HCT116 (cell line): Measurements from ENCODE around the gene PFKFB3. TPM values are rescaled to one million over a fixed set of nuclear protein-coding genes. Genes with fewer than 3 reads are reported as not detected.

Source experiments
- ATAC-seq: fragments of 200-7000 bp; cut with Tn5 transposase; 2 replicates; pipeline ENCODE4 v1.9.1; 2020; ENCODE audit warnings: mild to moderate bottlenecking, moderate library complexity
- BruUV-seq: library from RNA; stranded (reverse); fragments of 400-500 nt; replicated peaks from 2 replicates; lab custom pipeline; 2021; lab: Mats Ljungman, UMichigan
- CTCF ChIA-PET: fragments of 300-600 bp; sonication (Branson Sonifier 250); formaldehyde crosslinking; loops from one replicate; lab custom pipeline; 2021; ENCODE audit warnings: antibody characterized with exemption; lab: Charles Lee
- POLR2A ChIA-PET: fragments of 300-600, 350-600 bp; sonication (Branson Sonifier 250); formaldehyde crosslinking; loops from one replicate; lab custom pipeline; 2021; ENCODE audit warnings: antibody characterized with exemption; lab: Charles Lee
- RAD21 ChIA-PET, 2 experiments: fragments of 300-600 bp; sonication (Branson Sonifier 250); formaldehyde crosslinking; loops; one replicate each; lab custom pipeline; 2023; ENCODE audit warnings: low total read pairs in 2 of 2; ENCODE audit not compliant: uncharacterized antibody in 2 of 2, unreplicated experiment in 2 of 2, low non-redundant PET in 1 of 2; lab: Charles Lee
- DNase-seq: peaks from one replicate; pipeline ENCODE4 v3.0.0-alpha.2; 2010; ENCODE audit warnings: low read depth, low spot score
- H2AFZ ChIP-seq: fragments of 200-600 bp; shearing (Covaris generic), sonication (generic); 2 replicates; pipeline ENCODE4 v1.6.1; 2017; ENCODE audit warnings: low read depth, mixed run types, mixed read lengths, antibody characterized with exemption, low read length; ENCODE audit not compliant: poor library complexity, severe bottlenecking
- H3K27ac ChIP-seq: 2 replicates; pipeline ENCODE4 v1.5.1; 2012; ENCODE audit warnings: low read depth, low read length
- H3K27me3 ChIP-seq: fragments of 200-600 bp; sonication (generic); 2 replicates; pipeline ENCODE4 v1.6.1; 2016; ENCODE audit warnings: mixed run types, low read length, mixed read lengths; ENCODE audit not compliant: insufficient read depth
- H3K36me3 ChIP-seq, 2 experiments: fragments of 200-500 bp in 1 of 2; fragments of 200-600 bp in 1 of 2; sonication (Bioruptor generic) in 1 of 2; sonication (generic) in 1 of 2; 2 replicates each; pipeline versions ENCODE4 v1.5.1 to v1.6.1; 2014 to 2016; ENCODE audit warnings: low read length in 2 of 2, inconsistent platforms in 1 of 2, mixed read lengths in 1 of 2, mixed run types in 1 of 2; ENCODE audit not compliant: insufficient read depth in 2 of 2, control insufficient read depth in 1 of 2
- H3K4me1 ChIP-seq, 2 experiments: fragments of 200-600 bp in 1 of 2; sonication (generic) in 1 of 2; 2 replicates each; pipeline versions ENCODE4 v1.5.1 to v1.6.1; 2012 to 2017; ENCODE audit warnings: low read length in 2 of 2, inconsistent platforms in 1 of 2, mild to moderate bottlenecking in 1 of 2, mixed read lengths in 1 of 2, mixed run types in 1 of 2, moderate library complexity in 1 of 2; ENCODE audit not compliant: insufficient read depth in 2 of 2, control insufficient read depth in 1 of 2
- H3K4me2 ChIP-seq: fragments of 200-600 bp; sonication (generic); 2 replicates; pipeline ENCODE4 v1.6.1; 2017; ENCODE audit warnings: mixed run types, low read length, mixed read lengths
- H3K4me3 ChIP-seq, 2 experiments: fragments of 200-600 bp in 1 of 2; sonication (generic) in 1 of 2; replicated peaks in 1 of 2; 2 replicates each; pipeline ENCODE4 v1.5.1; 2011 to 2016; ENCODE audit warnings: low read length in 2 of 2, control low read depth in 1 of 2, low read depth in 1 of 2, mild to moderate bottlenecking in 1 of 2, mixed read lengths in 1 of 2, mixed run types in 1 of 2
- H3K79me2 ChIP-seq: fragments of 200-600 bp; sonication (generic); 2 replicates; pipeline ENCODE4 v1.6.1; 2017; ENCODE audit warnings: mild to moderate bottlenecking, mixed run types, low read length, moderate library complexity, mixed read lengths; ENCODE audit not compliant: insufficient read depth
- H3K9ac ChIP-seq: fragments of 200-600 bp; sonication (generic); 2 replicates; pipeline ENCODE4 v1.6.1; 2016; ENCODE audit warnings: low read length, mixed read lengths
- H3K9me2 ChIP-seq: fragments of 200-600 bp; sonication (generic), shearing (Covaris generic); 2 replicates; pipeline ENCODE4 v1.6.1; 2017; ENCODE audit warnings: mixed run types, mild to moderate bottlenecking, moderate library complexity; ENCODE audit not compliant: insufficient read depth
- H3K9me3 ChIP-seq, 2 experiments: fragments of 200-500 bp in 1 of 2; fragments of 200-600 bp in 1 of 2; sonication (Bioruptor generic) in 1 of 2; sonication (generic) in 1 of 2; 2 replicates each; pipeline ENCODE4 v1.6.1; 2014 to 2017; ENCODE audit warnings: low read length in 2 of 2, mixed read lengths in 2 of 2, inconsistent platforms in 1 of 2, low read depth in 1 of 2, mild to moderate bottlenecking in 1 of 2, mixed run types in 1 of 2, moderate library complexity in 1 of 2; ENCODE audit not compliant: control insufficient read depth in 1 of 2, insufficient read depth in 1 of 2
- H4K20me1 ChIP-seq: fragments of 200-600 bp; sonication (generic), shearing (Covaris generic); 2 replicates; pipeline ENCODE4 v1.6.1; 2017; ENCODE audit warnings: mixed run types, mild to moderate bottlenecking, moderate library complexity; ENCODE audit not compliant: insufficient read depth
- CTCF ChIP-seq, 3 experiments: fragments of 200-600 bp in 1 of 3; sonication (generic) in 1 of 3; IDR thresholded peaks in 2 of 3; conservative IDR thresholded peaks in 1 of 3; 2 replicates each; pipeline ENCODE4 v1.5.1; 2012 to 2017; ENCODE audit warnings: low read depth in 2 of 3, low read length in 2 of 3, antibody characterized with exemption in 1 of 3, borderline replicate concordance in 1 of 3, control low read depth in 1 of 3, mild to moderate bottlenecking in 1 of 3, mixed read lengths in 1 of 3, mixed run types in 1 of 3, moderate library complexity in 1 of 3; ENCODE audit not compliant: insufficient read depth in 1 of 3
- ELF1 ChIP-seq: IDR thresholded peaks from 2 replicates; pipeline ENCODE4 v1.6.1; 2012; ENCODE audit warnings: low read depth, borderline replicate concordance
- EZH2 ChIP-seq: fragments of 200-600 bp; sonication (generic); IDR thresholded peaks from 2 replicates; pipeline ENCODE4 v1.6.1; 2017; ENCODE audit warnings: antibody characterized with exemption, mixed run types
- EZH2phosphoT487 ChIP-seq: fragments of 200-600 bp; IDR thresholded peaks from 2 replicates; pipeline ENCODE4 v1.6.1; 2018; ENCODE audit warnings: antibody characterized with exemption, borderline replicate concordance
- POLR2A ChIP-seq: IDR thresholded peaks from 2 replicates; pipeline ENCODE4 v1.7.0; 2011; ENCODE audit warnings: borderline replicate concordance; ENCODE audit not compliant: insufficient read depth, insufficient read length; ENCODE audit errors: extremely low read depth
- POLR2AphosphoS5 ChIP-seq: IDR thresholded peaks from 2 replicates; pipeline ENCODE4 v1.6.1; 2011; ENCODE audit warnings: mild to moderate bottlenecking, low read depth, low read length, moderate library complexity
- REST ChIP-seq: IDR thresholded peaks from 2 replicates; pipeline ENCODE4 v1.6.1; 2012; ENCODE audit warnings: low read depth
- SIN3A ChIP-seq: IDR thresholded peaks from 2 replicates; pipeline ENCODE4 v1.6.1; 2012; ENCODE audit warnings: low read depth
- SP1 ChIP-seq: IDR thresholded peaks from 2 replicates; pipeline ENCODE4 v1.6.1; 2012; ENCODE audit warnings: low read depth
- TCF7L2 ChIP-seq: IDR thresholded peaks from 2 replicates; pipeline ENCODE4 v1.7.0; 2011; ENCODE audit warnings: borderline replicate concordance, inconsistent platforms; ENCODE audit not compliant: insufficient read depth, insufficient read length; ENCODE audit errors: extremely low read depth
- YY1 ChIP-seq: IDR thresholded peaks from 2 replicates; pipeline ENCODE4 v1.6.1; 2011; ENCODE audit warnings: low read length, low read depth, moderate library complexity, mild to moderate bottlenecking; ENCODE audit not compliant: insufficient replicate concordance; ENCODE audit errors: extremely low read depth
- ZBTB33 ChIP-seq: IDR thresholded peaks from 2 replicates; pipeline ENCODE4 v1.6.1; 2011; ENCODE audit warnings: mild to moderate bottlenecking, low read length, moderate library complexity; ENCODE audit not compliant: insufficient replicate concordance; ENCODE audit errors: extremely low read depth
- ZNF274 ChIP-seq: fragments of 200-500 bp; sonication (Bioruptor generic); IDR thresholded peaks from 2 replicates; pipeline ENCODE4 v1.6.1; 2014; ENCODE audit warnings: mild to moderate bottlenecking, low read depth, low read length, inconsistent platforms
- intact Hi-C: fragments of 100-400 bp; cut with micrococcal nuclease; formaldehyde crosslinking; loops from 2 replicates; pipeline ENCODE4 v1.10.0; 2022
- total RNA-seq: library from RNA; stranded (reverse); gene quantifications from one replicate; pipeline ENCODE4 v1.2.1, GENCODE V29; 2021; ENCODE audit not compliant: unreplicated experiment

The PFKFB3 gene
- total RNA-seq, 1 experiment from 2014 or later, result 50.8 TPM

GRCh38 chr10:6232225-6232807, 29.6 kb downstream of the PFKFB3 start:
- no peaks in the 10 kb centered on the region for H3K9me3 ChIP-seq
- H3K9me2 ChIP-seq, result no peaks in the 10 kb centered on the region
- no peak for ATAC-seq
- no peak overlapping the region for H3K27ac ChIP-seq
- no peak overlapping the region for H3K4me2 ChIP-seq
- ChIA-PET CTCF (no interaction called here), POLR2A (no interaction called here), RAD21 (no interaction called here)
- peaks cover 11 to 13% of the 10 kb centered on the region in 2 experiments; a peak in 3 of 4 replicates for H3K36me3 ChIP-seq
- no peak for TF ChIP-seq EZH2
- TF ChIP-seq REST, result no peak
- TF ChIP-seq ZNF274, result no peak
- TF ChIP-seq POLR2AphosphoS5, result no peak
- no peak for TF ChIP-seq ELF1
- no peak for TF ChIP-seq SP1
- TF ChIP-seq POLR2A, result no peak
- no peak for TF ChIP-seq CTCF (IDR thresholded peaks at IDR 0.05 in 2 of 3, conservative IDR thresholded peaks at IDR 0.05 in 1 of 3; ENCODE audit: borderline replicate concordance in 1 of 3, insufficient read depth in 1 of 3, low read depth in 2 of 3, low read length in 2 of 3)
- TF ChIP-seq SIN3A, result no peak
- TF ChIP-seq TCF7L2, result no peak
- TF ChIP-seq ZBTB33, result no peak
- TF ChIP-seq EZH2phosphoT487, result no peak
- no peak for TF ChIP-seq YY1
- no TSS peak for BruUV-seq
- H3K4me1 ChIP-seq, result no peaks in the 10 kb centered on the region
- H3K9ac ChIP-seq, result no peak overlapping the region
- H3K27me3 ChIP-seq, result no peaks in the 10 kb centered on the region
- no peak overlapping the region for H3K4me3 ChIP-seq
- H4K20me1 ChIP-seq, result no peaks in the 10 kb centered on the region
- intact Hi-C loops, result no loop called here
- DNase-seq, result no peak
- H2AFZ ChIP-seq, result no peak overlapping the region
- H3K79me2 ChIP-seq, result no peaks in the 10 kb centered on the region
